GM18502 (cell line): ENCODE results near the gene KLF16.

Source experiments
- ATAC-seq: cut with Tn5 transposase; IDR thresholded peaks from one replicate; pipeline ENCODE4 v1.9.1; 2021; ENCODE audit warnings: mild to moderate bottlenecking; ENCODE audit not compliant: unreplicated experiment, poor library complexity

Gene KLF16

GRCh38 chr19:1827566-1828278 is 35.7 kb downstream of the KLF16 start:
- ATAC-seq, result no peak

DNA sequence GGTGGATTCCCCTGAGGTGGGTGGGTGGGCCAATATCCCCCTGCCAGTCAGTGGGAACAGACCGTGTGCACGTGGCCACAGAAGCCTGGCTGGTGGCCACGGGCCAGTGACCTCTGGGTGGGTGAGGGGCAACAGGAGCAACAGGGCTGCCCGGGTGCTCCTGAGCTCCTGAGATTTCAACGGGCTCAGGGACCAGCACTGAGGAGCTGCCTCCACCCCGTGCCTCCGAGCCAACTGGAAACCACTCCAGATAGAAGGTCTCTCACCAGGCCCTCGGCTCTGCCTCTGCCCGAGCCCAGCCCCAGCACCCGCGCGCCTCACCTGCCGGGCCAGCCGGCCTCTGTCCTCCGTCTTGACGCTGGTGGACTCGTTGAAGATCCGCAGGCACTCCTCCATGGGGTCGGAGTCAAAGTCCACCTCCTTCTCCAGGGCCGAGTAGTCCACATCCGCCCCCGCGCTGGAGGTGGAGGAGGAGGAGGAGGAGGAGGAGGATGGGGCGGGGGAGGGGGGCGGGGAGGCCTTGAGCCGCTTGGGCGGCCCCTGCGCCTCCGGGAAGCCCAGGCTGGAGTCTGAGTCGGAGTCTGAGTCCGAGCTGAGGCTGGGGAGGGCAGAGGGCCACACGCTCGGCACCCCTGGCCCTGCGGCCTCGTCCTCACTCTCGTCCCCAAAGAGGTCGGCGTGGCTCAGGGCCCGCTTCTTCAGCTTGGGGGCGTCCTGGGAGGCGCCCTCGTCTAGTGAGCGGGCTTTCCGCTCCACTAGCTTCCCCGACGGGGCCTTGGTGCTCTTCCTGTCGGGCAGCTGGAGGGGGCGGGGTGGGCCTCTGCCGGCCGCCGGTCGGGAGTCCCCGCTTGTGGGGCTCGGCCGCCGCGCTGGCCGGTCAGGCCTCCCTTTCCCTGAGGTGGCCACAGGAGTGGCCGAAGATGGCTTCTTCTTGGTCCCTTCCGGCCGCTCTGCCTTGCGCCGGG is 36.5 kb downstream of the KLF16 start:
- no peak for ATAC-seq

DNA sequence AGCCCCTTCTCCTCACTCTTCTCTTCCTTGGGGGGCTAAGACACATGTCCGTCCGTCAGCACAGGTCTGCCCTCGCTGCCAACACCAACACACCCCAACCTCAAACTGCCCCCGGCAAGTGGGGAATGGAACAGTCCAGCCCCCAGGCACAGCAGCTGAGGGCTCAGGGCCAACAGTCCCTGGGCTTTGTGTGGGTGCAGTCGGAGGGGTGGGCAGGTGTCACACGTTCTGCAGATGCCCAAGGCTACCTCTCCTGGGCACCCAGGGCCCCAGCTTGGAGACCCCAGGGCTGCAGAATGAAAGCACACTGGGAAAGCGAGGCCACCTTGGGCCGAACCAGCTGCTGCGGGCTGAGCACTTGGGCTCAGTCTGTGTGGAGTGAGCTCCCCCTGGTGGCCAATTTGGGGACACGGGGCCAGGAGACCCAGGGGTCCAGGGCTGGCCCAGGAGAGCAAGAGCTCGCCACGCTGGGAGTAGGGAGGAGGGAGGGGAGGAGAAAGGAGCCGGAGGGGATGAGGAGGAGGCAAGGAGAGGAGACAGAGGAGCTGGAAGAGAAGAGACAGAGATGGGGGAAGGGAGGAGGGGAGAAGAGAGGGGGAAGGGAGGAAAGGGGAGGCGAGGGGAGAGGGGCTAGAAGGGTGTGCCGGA is 37.3 kb downstream of the KLF16 start:
- ATAC-seq, result no peak

DNA sequence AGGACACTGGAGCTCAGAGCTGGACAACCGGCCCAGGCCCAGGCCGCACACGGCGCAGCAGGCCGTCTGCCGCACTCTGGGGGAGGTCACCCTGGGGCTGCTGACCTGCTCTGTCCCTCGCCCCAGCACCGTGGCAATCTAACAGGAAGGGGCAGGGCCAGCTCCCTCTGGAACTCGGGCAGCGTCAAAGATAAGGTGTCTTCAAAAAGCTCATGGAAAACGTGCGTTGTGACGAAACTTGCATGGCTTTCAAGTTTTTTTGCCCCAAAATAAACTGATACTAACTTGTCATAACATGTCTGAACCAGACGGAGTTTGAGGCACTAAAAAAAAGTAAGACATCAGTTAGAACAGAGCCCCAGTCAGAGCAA is 39.1 kb downstream of the KLF16 start:
- ATAC-seq, result no peak

DNA sequence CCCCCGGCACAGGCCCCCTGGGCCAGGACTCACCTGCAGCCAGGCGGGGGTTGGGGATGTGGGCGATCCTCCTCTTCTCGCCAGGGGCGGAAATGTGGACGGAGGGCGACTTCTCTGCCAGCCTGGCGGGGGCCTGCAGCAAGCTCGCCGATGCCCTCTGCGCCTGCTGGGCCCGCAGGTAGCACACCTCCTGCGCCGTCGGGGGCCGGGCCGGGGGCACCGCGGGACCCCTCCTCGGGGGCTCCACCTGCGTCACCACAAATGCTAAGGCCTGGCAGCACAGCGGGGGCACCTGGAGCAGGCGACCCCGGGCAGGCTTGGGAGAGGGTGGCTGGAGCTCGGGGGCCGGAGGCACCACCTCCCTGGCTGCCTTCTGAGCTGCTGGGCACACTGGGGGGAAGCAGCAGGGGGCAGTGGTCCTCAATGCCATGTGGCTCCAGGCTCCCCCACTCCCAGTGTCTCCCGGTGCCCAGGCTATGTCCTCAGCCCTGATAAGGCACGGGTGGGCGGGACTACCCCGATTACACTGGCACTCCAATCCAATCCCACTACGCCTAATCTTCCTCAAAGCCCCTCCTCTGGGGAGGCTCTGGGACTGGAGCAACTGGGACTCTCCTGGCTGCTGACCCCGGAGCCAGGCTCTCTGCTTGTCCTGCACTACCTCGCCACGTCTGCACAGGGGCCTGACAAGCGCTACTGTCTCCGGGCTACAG is 39.7 kb downstream of the KLF16 start:
- ATAC-seq, result no peak

GRCh38 chr19:1823020-1823419 is 40.4 kb downstream of the KLF16 start:
- ATAC-seq, result no peak

GRCh38 chr19:1822210-1822609 is 41.2 kb downstream of the KLF16 start:
- ATAC-seq, result no peak

DNA sequence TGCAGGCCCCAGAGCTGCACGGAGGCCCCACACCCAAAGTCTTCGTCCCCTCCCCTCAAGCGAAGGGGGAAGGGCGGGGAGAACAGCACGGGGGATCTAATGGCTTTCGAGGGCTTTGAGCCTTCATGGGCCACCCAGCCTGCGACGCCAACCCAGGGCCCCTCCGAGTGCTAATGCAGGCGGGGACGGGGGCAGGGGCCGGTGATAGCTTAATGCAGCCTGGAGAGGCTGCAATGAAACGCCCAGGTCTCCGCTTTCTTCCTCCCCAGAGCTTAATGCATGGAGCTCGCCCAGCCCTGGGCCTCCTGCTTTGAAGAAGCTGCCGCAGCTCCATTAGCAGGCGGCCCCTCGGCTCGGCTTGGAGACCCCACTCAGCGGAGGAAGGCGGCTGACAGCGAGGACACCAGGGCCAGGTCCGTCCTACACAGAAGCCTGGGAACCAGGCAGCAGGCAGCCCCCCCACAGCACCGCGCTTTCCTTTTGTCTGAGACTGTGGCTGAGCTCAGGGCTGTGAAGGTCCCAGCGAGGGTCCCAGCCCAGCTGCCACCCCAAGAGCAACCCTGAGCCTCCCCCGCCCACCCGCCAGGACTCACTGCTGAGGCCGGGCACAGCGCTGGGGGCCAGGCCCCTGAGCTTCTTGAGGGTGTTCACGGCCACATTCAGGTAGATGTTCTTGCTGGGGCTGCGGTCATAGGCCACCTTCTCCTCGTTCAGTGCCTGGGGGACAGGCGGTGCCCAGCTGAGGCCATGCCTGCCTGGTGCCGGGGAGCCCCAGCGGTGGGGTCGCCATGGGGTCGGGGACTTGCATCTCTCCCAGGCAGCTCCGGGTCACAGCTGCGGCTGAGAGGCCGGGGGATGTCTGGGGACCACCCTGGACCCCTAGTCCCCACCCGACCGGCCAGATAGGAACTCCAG is 43.8 kb downstream of the KLF16 start:
- ATAC-seq, result no peak

DNA sequence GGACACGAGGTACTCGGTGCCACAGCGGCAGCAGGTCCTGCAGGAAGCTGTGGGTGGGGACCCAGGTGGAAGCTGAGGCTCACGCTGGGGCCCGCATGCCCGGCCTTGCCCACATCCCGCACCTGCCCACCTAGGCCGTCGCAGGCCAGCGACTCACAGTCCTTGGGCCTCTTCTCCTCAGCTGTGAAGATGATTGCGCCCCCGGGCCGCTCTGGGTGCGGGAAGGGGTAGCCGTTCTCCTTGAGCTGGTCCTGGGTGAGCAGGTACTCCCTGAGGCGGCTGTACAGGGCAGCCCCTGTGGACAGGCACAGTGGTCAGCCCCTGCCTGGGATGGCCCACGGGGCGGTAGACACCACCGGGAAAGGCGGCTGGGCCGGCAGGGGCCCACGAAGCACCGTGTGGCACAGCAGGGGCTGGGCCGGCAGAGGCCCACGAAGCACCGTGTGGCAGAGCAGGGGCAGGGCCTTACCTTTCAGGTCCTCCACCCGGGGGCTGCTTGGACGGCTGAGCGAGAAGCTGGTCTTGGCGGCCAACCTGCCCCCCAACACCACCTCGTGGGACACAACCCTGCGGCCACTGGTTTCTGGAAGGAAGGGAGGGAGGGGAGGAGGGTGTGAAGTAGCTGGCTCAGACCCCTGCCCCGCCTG is 44.7 kb downstream of the KLF16 start:
- no peak for ATAC-seq

DNA sequence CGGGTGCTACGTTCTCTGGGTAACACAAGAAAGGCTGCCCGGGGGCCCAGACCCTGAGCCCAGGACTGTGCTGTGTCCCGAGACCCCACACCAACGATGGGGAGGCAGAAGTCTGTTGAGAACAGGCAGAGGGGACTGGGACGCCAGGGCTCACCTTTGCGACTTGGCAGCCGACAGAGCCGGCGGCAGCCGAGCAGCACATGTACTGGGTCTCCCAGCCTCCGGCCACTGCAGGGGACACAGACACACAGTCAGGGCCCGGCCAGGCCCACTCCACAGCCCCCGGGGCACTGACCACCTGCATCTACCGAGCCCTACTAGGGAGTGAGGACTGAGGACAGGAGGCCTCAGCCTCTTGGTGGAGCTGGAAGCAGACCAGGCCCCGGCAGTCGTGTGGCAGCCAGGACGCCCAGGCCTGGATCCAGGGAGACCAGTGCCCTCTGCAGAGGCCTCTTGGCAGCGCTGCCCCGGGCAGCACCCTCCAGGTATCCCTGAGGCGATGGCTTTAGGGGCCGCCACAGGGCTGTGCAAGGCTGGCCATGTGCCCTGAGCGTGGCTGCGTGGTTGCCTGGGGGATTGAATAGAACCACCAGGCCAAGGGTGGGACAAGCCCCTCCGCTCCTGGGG is 45.7 kb downstream of the KLF16 start:
- ATAC-seq, result no peak

DNA sequence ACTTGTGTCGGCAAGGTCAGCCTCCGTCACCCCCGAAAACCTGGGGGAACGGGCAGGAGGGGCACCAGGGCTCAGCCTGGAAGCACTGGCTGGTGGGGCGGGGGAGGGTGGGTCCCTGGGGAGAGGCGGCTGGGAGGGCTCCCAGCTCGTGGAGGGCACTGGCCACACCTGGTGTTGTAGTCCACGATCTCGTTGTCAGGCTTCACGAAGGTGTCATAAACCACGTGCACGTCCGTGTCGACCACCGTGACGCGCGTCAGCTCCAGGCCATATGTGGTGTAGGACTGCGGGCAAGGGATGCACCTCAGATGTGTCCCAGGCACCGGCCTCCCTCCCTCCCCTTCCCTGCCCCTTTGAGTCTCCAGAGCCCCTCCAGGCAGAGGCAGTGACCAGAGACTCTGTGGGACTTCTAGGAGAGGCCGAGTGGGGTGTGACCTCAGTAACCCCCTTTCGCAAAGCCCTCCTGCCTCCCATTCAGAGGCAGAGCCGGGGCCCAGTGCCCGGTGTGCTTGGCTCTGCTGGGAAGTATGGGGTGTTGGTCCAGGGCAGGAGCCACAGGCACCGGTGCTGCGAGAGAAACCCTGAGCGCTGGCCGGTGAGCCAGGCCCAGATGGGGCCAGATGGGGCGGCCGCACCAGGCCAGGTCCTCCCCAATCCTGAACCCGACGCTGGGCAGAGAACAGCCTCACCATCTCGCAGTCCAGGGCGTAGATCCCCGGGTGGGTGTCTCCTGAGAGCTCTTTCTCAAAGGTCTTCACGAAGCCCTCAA is 46.7 kb downstream of the KLF16 start:
- ATAC-seq, result no peak

GRCh38 chr19:1815605-1816529 is 47.5 kb downstream of the KLF16 start:
- ATAC-seq, result no peak

DNA sequence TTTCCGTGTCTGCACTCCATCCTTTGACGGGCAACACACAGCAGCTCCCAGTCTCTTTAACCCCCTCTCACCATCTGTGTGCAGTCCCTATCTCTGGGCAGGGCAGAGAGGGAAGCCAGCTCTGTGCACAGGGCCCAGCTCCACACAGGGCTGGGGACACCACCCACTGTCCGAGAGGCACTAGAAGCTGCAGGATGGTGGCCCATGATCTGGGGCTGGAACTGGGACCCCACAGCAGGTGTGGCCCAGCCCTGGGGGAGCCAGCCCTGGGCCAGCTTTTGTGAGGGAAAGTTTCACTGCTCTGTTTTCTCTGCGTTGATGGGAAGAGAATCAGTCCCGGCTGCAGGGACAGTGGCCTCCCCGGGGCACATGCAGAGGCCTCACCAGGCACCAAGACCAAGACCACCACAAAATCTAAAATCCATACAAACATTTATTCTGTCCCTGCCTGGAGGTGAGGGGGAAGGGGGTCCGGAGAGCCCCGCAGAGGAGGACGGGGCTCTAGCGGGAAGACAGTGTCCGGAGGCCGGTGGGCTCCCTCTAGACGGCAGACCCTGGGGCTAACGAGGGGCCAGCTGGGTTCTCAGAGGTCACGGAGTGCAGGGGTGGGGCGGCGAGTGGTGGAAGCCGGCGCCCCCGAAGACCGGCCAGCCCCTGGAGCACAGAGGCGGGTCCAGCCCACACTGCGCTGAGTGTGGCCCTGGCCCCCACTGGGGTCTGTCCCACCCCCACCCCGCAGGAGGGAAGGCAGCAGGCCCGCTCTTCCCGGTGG is 48.4 kb downstream of the KLF16 start:
- no peak for ATAC-seq

- ATAC-seq, result no peak
These were observed 49.0 kb downstream of the KLF16 start for GRCh38 chr19:1814391-1814790.

DNA sequence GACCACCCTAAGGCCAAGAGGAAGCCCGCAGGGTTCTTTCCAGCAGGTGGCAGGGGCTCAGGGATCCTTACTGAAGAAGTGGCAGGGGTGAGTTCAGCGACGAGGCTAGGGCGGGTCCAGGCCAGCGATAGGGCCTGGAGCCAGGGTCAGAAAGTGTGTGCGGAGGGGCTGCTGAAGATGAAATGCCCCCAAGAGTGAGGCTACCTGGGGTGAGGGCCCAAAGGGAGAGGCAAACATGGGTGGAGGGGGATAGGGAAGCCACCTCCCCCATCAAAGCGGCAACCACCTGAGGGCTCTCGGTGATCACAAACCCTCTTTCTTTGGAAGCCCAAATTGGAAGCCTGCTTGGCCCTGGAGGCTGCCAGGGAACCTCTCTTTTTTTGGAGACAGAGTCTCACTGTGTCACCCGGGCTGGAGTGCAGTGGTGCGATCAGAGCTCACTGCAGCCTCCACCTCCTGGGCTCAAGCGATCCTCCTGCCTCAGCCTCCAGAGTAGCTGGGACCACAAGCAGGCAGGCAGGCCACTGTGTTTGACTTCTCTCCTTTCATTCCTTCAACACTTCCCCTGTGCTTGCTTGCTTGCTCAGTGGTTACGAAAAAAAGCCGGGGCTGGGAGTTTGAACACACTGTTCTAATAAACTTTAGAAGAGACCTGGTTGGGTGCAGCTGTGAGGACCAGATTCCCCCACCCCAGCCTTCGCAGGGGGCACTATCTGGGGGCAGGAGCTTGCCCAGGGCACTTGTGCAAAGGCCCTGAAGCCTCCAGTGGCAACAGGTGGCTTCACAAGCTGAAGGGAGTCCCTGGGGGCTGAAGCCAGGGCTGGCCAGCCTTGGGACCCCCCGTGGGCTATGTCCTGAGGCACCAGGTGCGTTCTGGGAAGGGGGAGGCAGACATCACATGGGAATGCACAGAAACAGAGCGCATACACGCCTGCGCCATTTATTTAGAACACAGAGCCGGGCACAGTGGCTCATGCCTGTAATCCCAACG is 49.9 kb downstream of the KLF16 start:
- ATAC-seq, result no peak
